ENCODE results near the gene YRDC.
A peak's percentile ranks its signal among the peaks of the same experiment; 100 is the strongest.

The YRDC gene

GRCh38 chr1:37807555-37808368 lies at the start of gene YRDC, which contains the start of gene C1orf122:
YRDC (minus strand) TSS chr1:37808208; CDS start chr1:37808180, 28 bp downstream.
C1orf122 (plus strand) TSS chr1:37807790; CDS start chr1:37808405, 615 bp downstream.
- peak; percentile 98 for DNase-seq (ENCODE audit: low spot score)

- DNase-seq (ENCODE audit: low spot score), result no peak
These were observed 46.4 kb upstream of the YRDC start for GRCh38 chr1:37854406-37854805.

- no peak for DNase-seq (ENCODE audit: low spot score)
These were observed 45.1 kb upstream of the YRDC start for GRCh38 chr1:37853157-37853556.

GRCh38 chr1:37851782-37852210 lies 43.8 kb upstream of the YRDC start:
- no peak for DNase-seq (ENCODE audit: low spot score)

GRCh38 chr1:37851262-37851661 lies 43.3 kb upstream of the YRDC start:
- DNase-seq (ENCODE audit: low spot score), result no peak

GRCh38 chr1:37850352-37850955 lies 42.4 kb upstream of the YRDC start:
- DNase-seq (ENCODE audit: low spot score), result no peak

- DNase-seq (ENCODE audit: low spot score), result no peak
These were observed 41.5 kb upstream of the YRDC start for GRCh38 chr1:37849480-37849879.

- no peak for DNase-seq (ENCODE audit: low spot score)
These were observed 38.8 kb upstream of the YRDC start for GRCh38 chr1:37846647-37847339.

GRCh38 chr1:37845786-37846185 lies 37.8 kb upstream of the YRDC start:
- DNase-seq (ENCODE audit: low spot score), result no peak

- no peak for DNase-seq (ENCODE audit: low spot score)
These were observed 37.1 kb upstream of the YRDC start for GRCh38 chr1:37845049-37845646.

- DNase-seq (ENCODE audit: low spot score), result no peak
These were observed 36.5 kb upstream of the YRDC start for GRCh38 chr1:37844536-37844935.

- no peak for DNase-seq (ENCODE audit: low spot score)
These were observed 33.6 kb upstream of the YRDC start for GRCh38 chr1:37841652-37842051.

- no peak for DNase-seq (ENCODE audit: low spot score)
These were observed 32.7 kb upstream of the YRDC start for GRCh38 chr1:37840711-37841110.

GRCh38 chr1:37839676-37840075 lies 31.7 kb upstream of the YRDC start:
- no peak for DNase-seq (ENCODE audit: low spot score)

GRCh38 chr1:37836788-37837187 lies 28.8 kb upstream of the YRDC start:
- DNase-seq (ENCODE audit: low spot score), result no peak

GRCh38 chr1:37831809-37832208 lies 23.8 kb upstream of the YRDC start:
- DNase-seq (ENCODE audit: low spot score), result no peak

GRCh38 chr1:37831109-37831508 lies 23.1 kb upstream of the YRDC start:
- DNase-seq (ENCODE audit: low spot score), result no peak

GRCh38 chr1:37828410-37829074 lies 20.5 kb upstream of the YRDC start:
- DNase-seq (ENCODE audit: low spot score), result no peak

- no peak for DNase-seq (ENCODE audit: low spot score)
These were observed 17.5 kb upstream of the YRDC start for GRCh38 chr1:37825506-37825905.

GRCh38 chr1:37824001-37824400 lies 16.0 kb upstream of the YRDC start:
- DNase-seq (ENCODE audit: low spot score), result no peak

GRCh38 chr1:37822906-37823815 lies 15.2 kb upstream of the YRDC start:
- DNase-seq (ENCODE audit: low spot score), result no peak

Measured in HuH-7 (cell line).